GM18868 (cell line): ENCODE measurements around the gene WFDC10A.
"Not testable (repeated sequence)": the region's sequence is repeated elsewhere in the genome, so short reads cannot be mapped to it uniquely, and the experiment has no call there.

Experiments
- ATAC-seq: cut with Tn5 transposase; IDR thresholded peaks from one replicate; pipeline ENCODE4 v1.9.1; 2021; ENCODE audit warnings: mild to moderate bottlenecking, moderate library complexity; ENCODE audit not compliant: unreplicated experiment

The WFDC10A gene

GRCh38 chr20:45647441-45648050 is 18.0 kb downstream of the WFDC10A start:
- no peak for ATAC-seq

- ATAC-seq = no peak
Measured at GRCh38 chr20:45649312-45649863, 19.8 kb downstream of the WFDC10A start.

GRCh38 chr20:45651726-45652125 is 22.2 kb downstream of the WFDC10A start:
- ATAC-seq = not testable (repeated sequence)

- ATAC-seq = not testable (repeated sequence)
Measured at GRCh38 chr20:45657038-45657437, 27.5 kb downstream of the WFDC10A start.

GRCh38 chr20:45670139-45670538 is 40.6 kb downstream of the WFDC10A start, which contains the start of gene WFDC11:
Gene WFDC11 (minus strand): TSS chr20:45670239. CDS start chr20:45650600, 19,639 bp downstream.
- no peak for ATAC-seq

GRCh38 chr20:45672765-45673164 is 43.2 kb downstream of the WFDC10A start:
- no peak for ATAC-seq

- no peak for ATAC-seq
Measured at GRCh38 chr20:45679650-45680049, 50.1 kb downstream of the WFDC10A start.
